CD4-positive, alpha-beta T cell treated with Interleukin-17A for 4 hours (primary cell): ENCODE measurements around the gene FGF7.
"Not testable (repeated sequence)": the region's sequence is repeated elsewhere in the genome, so short reads cannot be mapped to it uniquely, and the experiment has no call there.

Source experiments
- DNase-seq: peaks from one replicate; pipeline ENCODE4 v3.0.0-alpha.2; 2020; ENCODE audit warnings: mixed read lengths

Gene FGF7

GRCh38 chr15:49495993-49496753 lies 73.1 kb downstream of the FGF7 start:
- no peak for DNase-seq

- no peak for DNase-seq
Observed at GRCh38 chr15:49501586-49501985, 78.5 kb downstream of the FGF7 start.

GRCh38 chr15:49506341-49506740 lies 83.3 kb downstream of the FGF7 start:
- no peak for DNase-seq

GRCh38 chr15:49507261-49507660 lies 84.2 kb downstream of the FGF7 start:
- no peak for DNase-seq

GRCh38 chr15:49512739-49513138 lies 89.7 kb downstream of the FGF7 start:
- not testable (repeated sequence) for DNase-seq

GRCh38 chr15:49521802-49522201 lies 98.8 kb downstream of the FGF7 start:
- DNase-seq = no peak

- DNase-seq = no peak
Observed at GRCh38 chr15:49528289-49528688, 105.2 kb downstream of the FGF7 start.

GRCh38 chr15:49530092-49530491 lies 107.0 kb downstream of the FGF7 start:
- no peak for DNase-seq
